Body of pancreas (tissue), 4 donors: ENCODE measurements around the gene PPARA.

Experiments used
- CTCF ChIP-seq, 7 experiments: fragments of 450-650 bp in 4 of 7; fragments of 200-600 bp in 3 of 7; sonication (generic) in 3 of 7; IDR thresholded peaks; one replicate each; pipeline ENCODE4 v1.5.1; 2016 to 2019; ENCODE audit warnings: antibody characterized with exemption in 7 of 7
- POLR2A ChIP-seq, 3 donors: fragments of 450-650 bp; IDR thresholded peaks; one replicate each; pipeline ENCODE4 v1.6.1; 2016; ENCODE audit warnings: antibody characterized with exemption in 3 of 3, mild to moderate bottlenecking in 2 of 3

GRCh38 chr22:46220921-46221320 lies 70.6 kb downstream of the PPARA start:
- no peak for TF ChIP-seq CTCF (IDR thresholded peaks at IDR 0.05)
- no peak for TF ChIP-seq POLR2A (IDR thresholded peaks at IDR 0.05)
